Skeletal muscle satellite cell (primary cell): ENCODE data around the gene PLXDC1.
A peak's percentile ranks its signal among the peaks of the same experiment; 100 is the strongest.

ENCODE experiments used
- H3K27me3 ChIP-seq: 2 replicates; pipeline ENCODE4 v1.7.0; 2013; ENCODE audit warnings: low read length; ENCODE audit not compliant: control insufficient read depth, insufficient read depth
- H3K36me3 ChIP-seq: 2 replicates; pipeline ENCODE4 v1.7.0; 2013; ENCODE audit warnings: mild to moderate bottlenecking, control low read depth, low read length; ENCODE audit not compliant: insufficient read depth
- H3K4me1 ChIP-seq: 2 replicates; pipeline ENCODE4 v1.7.0; 2013; ENCODE audit warnings: low read length; ENCODE audit not compliant: control insufficient read depth, insufficient read depth
- H3K4me2 ChIP-seq: 2 replicates; pipeline ENCODE4 v1.7.0; 2013; ENCODE audit warnings: mild to moderate bottlenecking, low read length
- H3K4me3 ChIP-seq: 2 replicates; pipeline ENCODE4 v1.7.0; 2013; ENCODE audit warnings: low read length
- H3K9ac ChIP-seq: 2 replicates; pipeline ENCODE4 v1.7.0; 2013; ENCODE audit warnings: mild to moderate bottlenecking, low read depth, low read length, moderate library complexity
- H3K9me3 ChIP-seq: replicated peaks from 2 replicates; pipeline ENCODE4 v1.7.0; 2013; ENCODE audit warnings: mild to moderate bottlenecking, control low read depth, low read length

PLXDC1 gene

GRCh38 chr17:39150104-39150634 lies 1.3 kb downstream of the PLXDC1 start:
- Histone ChIP-seq H3K9ac (no peak overlapping the region), H3K9me3 (no peaks in the 10 kb centered on the region), H3K27me3 (peaks cover 25% of the 10 kb centered on the region), H3K4me1 (peaks cover 8% of the 10 kb centered on the region), H3K36me3 (no peaks in the 10 kb centered on the region), H3K4me3 (no peak overlapping the region), H3K4me2 (no peak overlapping the region)

GRCh38 chr17:39147221-39148185 lies 3.9 kb downstream of the PLXDC1 start:
- Histone ChIP-seq H3K4me1 (peaks cover 11% of the 10 kb centered on the region), H3K27me3 (peaks cover 25% of the 10 kb centered on the region), H3K4me3 (no peak overlapping the region), H3K4me2 (no peak overlapping the region), H3K36me3 (no peaks in the 10 kb centered on the region), H3K9ac (no peak overlapping the region), H3K9me3 (no peaks in the 10 kb centered on the region)

GRCh38 chr17:39146273-39146672 lies 5.2 kb downstream of the PLXDC1 start:
- H3K27me3 ChIP-seq, result peaks cover 22% of the 10 kb centered on the region

GRCh38 chr17:39145143-39145542 lies 6.3 kb downstream of the PLXDC1 start:
- Histone ChIP-seq H3K27me3 (peaks cover 13% of the 10 kb centered on the region), H3K9me3 (no peaks in the 10 kb centered on the region), H3K4me2 (no peak overlapping the region), H3K4me3 (no peak overlapping the region), H3K4me1 (peaks cover 6% of the 10 kb centered on the region), H3K9ac (no peak overlapping the region), H3K36me3 (no peaks in the 10 kb centered on the region)

More at GRCh38 chr17:39146273-39146672, 5.2 kb downstream of the PLXDC1 start:
- Histone ChIP-seq H3K4me3 (no peak overlapping the region), H3K9me3 (no peaks in the 10 kb centered on the region), H3K9ac (no peak overlapping the region), H3K36me3 (no peaks in the 10 kb centered on the region), H3K4me1 (peaks cover 6% of the 10 kb centered on the region), H3K4me2 (no peak overlapping the region)

- Histone ChIP-seq H3K4me2 (no peak overlapping the region), H3K4me3 (no peak overlapping the region), H3K4me1 (peaks cover 11% of the 10 kb centered on the region), H3K36me3 (no peaks in the 10 kb centered on the region), H3K9ac (no peak overlapping the region), H3K27me3 (peaks cover 6% of the 10 kb centered on the region), H3K9me3 (no peaks in the 10 kb centered on the region)
Measured at GRCh38 chr17:39144416-39144840, 7.0 kb downstream of the PLXDC1 start.

- Histone ChIP-seq H3K27me3 (peaks cover 2% of the 10 kb centered on the region), H3K36me3 (no peaks in the 10 kb centered on the region), H3K4me3 (no peak overlapping the region), H3K9me3 (no peaks in the 10 kb centered on the region), H3K4me1 (peaks cover 19% of the 10 kb centered on the region), H3K4me2 (no peak overlapping the region), H3K9ac (no peak overlapping the region)
Measured at GRCh38 chr17:39143552-39144093, 7.8 kb downstream of the PLXDC1 start.

- H3K36me3 ChIP-seq, result no peaks in the 10 kb centered on the region
- no peak overlapping the region for H3K4me3 ChIP-seq
Measured at GRCh38 chr17:39141915-39142664, 9.3 kb downstream of the PLXDC1 start.

GRCh38 chr17:39141294-39141693 lies 10.1 kb downstream of the PLXDC1 start:
- no peak overlapping the region for H3K4me2 ChIP-seq
- H3K36me3 ChIP-seq, result no peaks in the 10 kb centered on the region
- no peak overlapping the region for H3K4me3 ChIP-seq
- peaks cover 2% of the 10 kb centered on the region for H3K27me3 ChIP-seq
- no peaks in the 10 kb centered on the region for H3K9me3 ChIP-seq
- H3K9ac ChIP-seq, result no peak overlapping the region
- peaks cover 19% of the 10 kb centered on the region for H3K4me1 ChIP-seq

More at GRCh38 chr17:39141915-39142664, 9.3 kb downstream of the PLXDC1 start:
- Histone ChIP-seq H3K4me1 (peaks cover 19% of the 10 kb centered on the region), H3K9ac (no peak overlapping the region), H3K27me3 (peaks cover 2% of the 10 kb centered on the region), H3K4me2 (no peak overlapping the region), H3K9me3 (no peaks in the 10 kb centered on the region)

- Histone ChIP-seq H3K4me2 (peak overlapping the region; percentile 67), H3K4me1 (peaks cover 18% of the 10 kb centered on the region), H3K9me3 (no peaks in the 10 kb centered on the region), H3K36me3 (no peaks in the 10 kb centered on the region), H3K9ac (no peak overlapping the region), H3K4me3 (no peak overlapping the region), H3K27me3 (no peaks in the 10 kb centered on the region)
Measured at GRCh38 chr17:39139561-39139960, 11.9 kb downstream of the PLXDC1 start.

GRCh38 chr17:39139161-39139511 lies 12.3 kb downstream of the PLXDC1 start:
- Histone ChIP-seq H3K4me2 (peak overlapping the region; percentile 67), H3K27me3 (no peaks in the 10 kb centered on the region), H3K9ac (peak overlapping the region; percentile 38), H3K4me1 (peaks cover 14% of the 10 kb centered on the region), H3K36me3 (no peaks in the 10 kb centered on the region), H3K9me3 (no peaks in the 10 kb centered on the region), H3K4me3 (no peak overlapping the region)
